ENCODE measurements around the gene PHF14.

- TF ChIP-seq EZH2phosphoT487 (IDR thresholded peaks at IDR 0.05; ENCODE audit: insufficient read depth, low read depth) (no peak), EZH2 (IDR thresholded peaks at IDR 0.05; ENCODE audit: insufficient read depth, poor library complexity, severe bottlenecking) (no peak)
Measured at GRCh38 chr7:11196143-11196542, 222.5 kb downstream of the PHF14 start.

All from GM23248 (cell line).